ENCODE results near the gene KRTAP5-1.

- no peak for TF ChIP-seq CTCF (optimal IDR thresholded peaks at IDR 0.05 in 1 of 3, IDR thresholded peaks at IDR 0.05 in 1 of 3, conservative IDR thresholded peaks at IDR 0.05 in 1 of 3; ENCODE audit: extremely low read depth in 1 of 3, insufficient read depth in 2 of 3, low read length in 3 of 3)
- no peak for TF ChIP-seq EZH2 (IDR thresholded peaks at IDR 0.05; ENCODE audit: low read length)
Observed at GRCh38 chr11:1608363-1608762, 23.3 kb upstream of the KRTAP5-1 start, which contains the start of gene KRTAP5-3.
